ENCODE measurements around the gene RANBP10. TPM values are rescaled to one million over a fixed set of nuclear protein-coding genes. Genes with fewer than 3 reads are reported as not detected.

Gene RANBP10
- total RNA-seq, 1 experiment from 2014 or later, result 13.4 TPM

GRCh38 chr16:67844497-67844896 is 38.1 kb upstream of the RANBP10 start:
- DNase-seq (ENCODE audit: low read depth, low spot score), result no peak
- Histone ChIP-seq H3K4me1 (ENCODE audit: control insufficient read depth, insufficient read depth, low read length) (peaks cover 26% of the 10 kb centered on the region), H3K36me3 (ENCODE audit: control insufficient read depth, insufficient read depth, low read length) (no peaks in the 10 kb centered on the region; the same call in none of the 2 replicates), H3K27me3 (ENCODE audit: control insufficient read depth, insufficient read depth, low read length) (no peaks in the 10 kb centered on the region), H3K4me3 (ENCODE audit: low read depth in 2 of 2, low read length in 2 of 2) (peak overlapping the region; percentile 69), H3K27ac (ENCODE audit: low read length) (peak overlapping the region; percentile 54; the same call in 1 of the 2 replicates), H3K9me3 (ENCODE audit: control insufficient read depth, insufficient read depth, low read depth, low read length) (no peaks in the 10 kb centered on the region)
- in situ Hi-C loops (cut with HindIII; ENCODE audit: low pct_unique_long_range_greater_than_20kb, low sequenced_read_pairs), result no loop called here
- CTCF ChIA-PET, result interaction anchor here (0.6 to 0.9 kb wide), 2 partner anchors 94 to 323 kb away, joined by 4 to 5 read pairs; no protein-coding TSS in a partner anchor
- ATAC-seq, result no peak
- POLR2A ChIA-PET, result interaction anchor here (0.5 to 1.0 kb wide), 2 partner anchors 38 to 40 kb away, joined by 3 read pairs; partner anchors contain the start of gene RANBP10
- TF ChIP-seq, protein P1, sequence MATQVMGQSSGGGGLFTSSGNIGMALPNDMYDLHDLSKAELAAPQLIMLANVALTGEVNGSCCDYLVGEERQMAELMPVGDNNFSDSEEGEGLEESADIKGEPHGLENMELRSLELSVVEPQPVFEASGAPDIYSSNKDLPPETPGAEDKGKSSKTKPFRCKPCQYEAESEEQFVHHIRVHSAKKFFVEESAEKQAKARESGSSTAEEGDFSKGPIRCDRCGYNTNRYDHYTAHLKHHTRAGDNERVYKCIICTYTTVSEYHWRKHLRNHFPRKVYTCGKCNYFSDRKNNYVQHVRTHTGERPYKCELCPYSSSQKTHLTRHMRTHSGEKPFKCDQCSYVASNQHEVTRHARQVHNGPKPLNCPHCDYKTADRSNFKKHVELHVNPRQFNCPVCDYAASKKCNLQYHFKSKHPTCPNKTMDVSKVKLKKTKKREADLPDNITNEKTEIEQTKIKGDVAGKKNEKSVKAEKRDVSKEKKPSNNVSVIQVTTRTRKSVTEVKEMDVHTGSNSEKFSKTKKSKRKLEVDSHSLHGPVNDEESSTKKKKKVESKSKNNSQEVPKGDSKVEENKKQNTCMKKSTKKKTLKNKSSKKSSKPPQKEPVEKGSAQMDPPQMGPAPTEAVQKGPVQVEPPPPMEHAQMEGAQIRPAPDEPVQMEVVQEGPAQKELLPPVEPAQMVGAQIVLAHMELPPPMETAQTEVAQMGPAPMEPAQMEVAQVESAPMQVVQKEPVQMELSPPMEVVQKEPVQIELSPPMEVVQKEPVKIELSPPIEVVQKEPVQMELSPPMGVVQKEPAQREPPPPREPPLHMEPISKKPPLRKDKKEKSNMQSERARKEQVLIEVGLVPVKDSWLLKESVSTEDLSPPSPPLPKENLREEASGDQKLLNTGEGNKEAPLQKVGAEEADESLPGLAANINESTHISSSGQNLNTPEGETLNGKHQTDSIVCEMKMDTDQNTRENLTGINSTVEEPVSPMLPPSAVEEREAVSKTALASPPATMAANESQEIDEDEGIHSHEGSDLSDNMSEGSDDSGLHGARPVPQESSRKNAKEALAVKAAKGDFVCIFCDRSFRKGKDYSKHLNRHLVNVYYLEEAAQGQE (IDR thresholded peaks at IDR 0.05; ENCODE audit: insufficient read depth in 1 of 2, low read depth in 2 of 2, low read length in 1 of 2), result no peak
- TF ChIP-seq SIN3A (IDR thresholded peaks at IDR 0.05; ENCODE audit: borderline replicate concordance, insufficient read depth, low read depth, low read length) (no peak), CTCF (IDR thresholded peaks at IDR 0.05) (no peak), TCF7L2 (IDR thresholded peaks at IDR 0.05; ENCODE audit: low read depth, low read length) (no peak), POLR2AphosphoS5 (IDR thresholded peaks at IDR 0.05; ENCODE audit: low read depth, low read length) (no peak)
- intact Hi-C loops (cut with micrococcal nuclease; ENCODE audit: unreplicated experiment), result no loop called here
- BruUV-seq (replicated peaks), result no TSS peak

GRCh38 chr16:67843343-67843765 is 37.0 kb upstream of the RANBP10 start:
- ATAC-seq, result no peak
- intact Hi-C loops (cut with micrococcal nuclease; ENCODE audit: unreplicated experiment) (no loop called here), in situ Hi-C loops (cut with HindIII; ENCODE audit: low pct_unique_long_range_greater_than_20kb, low sequenced_read_pairs) (no loop called here)
- peaks cover 26% of the 10 kb centered on the region for H3K4me1 ChIP-seq (ENCODE audit: control insufficient read depth, insufficient read depth, low read length)
- no TSS peak for BruUV-seq (replicated peaks)
- ChIA-PET CTCF (interaction anchor here (0.5 to 1.3 kb wide), 3 partner anchors 27 to 264 kb away, joined by 3 to 5 read pairs (median 3); no protein-coding TSS in a partner anchor), POLR2A (no interaction called here)
- TF ChIP-seq POLR2AphosphoS5 (IDR thresholded peaks at IDR 0.05; ENCODE audit: low read depth, low read length) (no peak), CTCF (IDR thresholded peaks at IDR 0.05) (no peak), SIN3A (IDR thresholded peaks at IDR 0.05; ENCODE audit: borderline replicate concordance, insufficient read depth, low read depth, low read length) (no peak), TCF7L2 (IDR thresholded peaks at IDR 0.05; ENCODE audit: low read depth, low read length) (0 out of 2 replicates have a peak, but pooled peaks have one; percentile 55)
- TF ChIP-seq, protein P1 (IDR thresholded peaks at IDR 0.05; ENCODE audit: insufficient read depth in 1 of 2, low read depth in 2 of 2, low read length in 1 of 2), result no peak
- no peaks in the 10 kb centered on the region for H3K27me3 ChIP-seq (ENCODE audit: control insufficient read depth, insufficient read depth, low read length)
- no peak for DNase-seq (ENCODE audit: low read depth, low spot score)
- no peaks in the 10 kb centered on the region for H3K9me3 ChIP-seq (ENCODE audit: control insufficient read depth, insufficient read depth, low read depth, low read length)
- no peaks in the 10 kb centered on the region; the same call in none of the 2 replicates for H3K36me3 ChIP-seq (ENCODE audit: control insufficient read depth, insufficient read depth, low read length)
- H3K4me3 ChIP-seq (ENCODE audit: low read depth in 2 of 2, low read length in 2 of 2), result peak overlapping the region; percentile 69
- peak overlapping the region; percentile 54 for H3K27ac ChIP-seq (ENCODE audit: low read length)
